RPMI8226 (cell line): ENCODE results near the gene GUSB.
"Not testable (repeated sequence)": the region's sequence is repeated elsewhere in the genome, so short reads cannot be mapped to it uniquely, and the experiment has no call there.

Experiments
- DNase-seq: peaks from one replicate; pipeline ENCODE4 v3.0.0-alpha.2; 2015

GUSB gene

GRCh38 chr7:65974876-65975275, 7.1 kb downstream of the GUSB start:
- no peak for DNase-seq

- DNase-seq: no peak
Measured at GRCh38 chr7:65974191-65974801, 7.7 kb downstream of the GUSB start.

DNA sequence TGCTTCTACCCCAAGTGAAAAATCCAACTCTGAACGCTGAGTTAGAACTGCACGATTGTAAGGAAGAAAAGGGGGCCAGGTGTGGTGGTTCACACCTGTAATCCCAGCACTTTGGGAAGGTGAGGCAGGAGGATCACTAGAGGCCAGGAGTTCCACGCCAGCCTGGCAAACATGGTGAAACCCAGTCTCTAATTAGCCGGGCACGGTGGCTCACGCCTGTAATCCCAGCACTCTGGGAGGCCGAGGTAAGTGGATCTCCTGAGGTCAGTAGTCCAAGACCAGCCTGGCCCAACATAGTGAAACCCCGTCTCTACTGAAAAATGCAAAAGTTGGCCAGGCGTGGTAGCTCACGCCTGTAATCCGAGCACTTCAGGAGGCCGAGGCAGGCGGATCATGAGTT, 9.0 kb downstream of the GUSB start:
- no peak for DNase-seq

DNA sequence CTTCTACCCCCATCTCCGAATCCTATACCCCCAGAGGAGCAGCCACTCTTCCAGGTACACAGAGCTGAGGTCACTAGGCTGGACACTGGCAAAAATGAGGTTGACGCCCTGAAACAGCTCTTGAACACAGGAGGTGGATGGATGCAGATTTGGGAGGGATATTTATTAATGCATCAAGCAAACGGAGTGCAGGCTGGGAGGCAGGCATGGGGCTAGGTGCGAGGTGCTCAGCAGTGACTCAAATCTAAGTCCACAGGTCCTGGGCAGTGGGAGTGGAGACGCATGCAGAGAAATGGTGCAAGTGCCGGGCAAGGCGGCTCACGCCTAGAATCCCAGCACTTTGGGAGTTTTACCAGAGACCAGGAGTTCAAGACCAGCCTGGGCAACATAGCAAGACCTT, 11.0 kb downstream of the GUSB start:
- DNase-seq: no peak

DNA sequence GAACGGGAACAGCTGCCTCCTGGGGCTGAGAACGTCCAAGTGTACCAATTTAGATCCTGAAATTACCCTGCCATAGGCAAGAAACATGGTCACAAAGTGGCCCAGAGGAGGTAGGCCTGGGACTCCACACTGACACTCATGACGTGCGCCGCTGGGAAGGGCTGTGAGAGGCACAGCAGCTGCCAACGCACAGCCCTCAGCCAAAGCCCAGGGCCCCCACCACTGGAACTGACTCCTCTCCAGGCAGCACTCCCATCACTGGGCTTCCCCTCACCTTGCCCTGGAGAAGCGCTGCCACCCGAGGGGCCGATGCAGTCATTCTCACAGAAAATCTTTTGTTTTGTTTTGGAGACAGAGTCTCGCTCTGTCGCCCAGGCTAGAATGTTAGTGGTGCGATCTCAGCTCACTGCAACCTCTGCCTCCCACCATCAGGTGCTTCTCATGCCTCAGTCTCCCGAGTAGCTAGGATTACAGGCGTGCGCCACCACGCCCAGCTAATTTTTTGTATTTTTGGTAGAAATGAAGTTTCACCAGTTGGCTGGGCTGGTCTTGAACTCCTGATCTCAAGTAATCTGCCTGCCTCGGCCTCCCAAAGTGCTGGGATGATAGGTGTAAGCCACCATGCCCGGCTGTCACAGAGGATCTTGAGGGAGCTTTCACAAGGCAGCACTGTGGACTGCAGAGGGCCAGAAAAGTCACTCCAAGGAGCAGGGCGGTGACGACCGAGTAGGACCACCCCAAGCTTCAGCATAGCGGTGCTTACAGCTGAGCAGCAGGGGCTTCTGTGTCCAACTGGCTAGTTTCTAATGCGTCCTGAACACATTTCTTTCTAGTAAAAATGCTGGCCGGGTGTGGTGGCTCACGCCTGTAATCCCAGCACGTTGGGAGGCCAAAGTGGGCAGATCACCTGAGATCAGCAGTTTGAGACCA, 13.5 kb downstream of the GUSB start:
- DNase-seq: no peak

DNA sequence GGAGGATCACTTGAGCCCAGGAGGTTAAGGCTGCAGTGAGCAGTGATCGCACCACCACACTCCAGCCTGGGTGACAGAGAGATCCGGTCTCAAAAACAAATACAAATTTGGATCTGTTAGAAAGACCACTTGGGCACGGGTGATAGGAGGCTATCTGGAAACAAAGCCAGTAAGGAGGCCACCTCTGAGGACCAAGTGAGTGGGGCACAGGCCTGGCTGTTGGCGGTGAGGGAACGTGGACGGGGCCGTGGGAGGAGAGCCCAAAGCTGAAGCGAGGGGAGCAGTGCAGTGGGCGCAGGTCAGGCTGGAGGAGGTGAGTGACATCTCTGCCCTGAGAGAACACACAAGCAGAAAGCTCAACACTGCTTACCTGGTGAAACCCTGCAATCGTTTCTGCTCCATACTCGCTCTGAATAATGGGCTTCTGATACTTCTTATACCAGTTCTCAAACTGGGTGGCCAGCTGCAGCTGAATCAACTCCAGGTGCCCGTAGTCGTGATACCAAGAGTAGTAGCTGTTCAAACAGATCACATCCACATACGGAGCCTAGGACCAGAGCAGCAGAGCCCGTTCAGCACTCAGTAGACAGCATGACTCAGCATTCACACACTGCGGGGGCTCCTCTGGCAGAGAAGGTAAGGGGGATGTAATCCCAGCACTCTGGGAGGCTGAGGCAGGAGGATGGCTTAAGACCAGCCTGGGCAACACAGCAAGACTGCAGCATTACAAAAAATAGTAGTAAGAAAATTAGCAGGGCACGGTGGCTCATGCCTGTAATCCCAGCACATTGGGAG, 14.5 kb downstream of the GUSB start:
- DNase-seq: no peak

DNA sequence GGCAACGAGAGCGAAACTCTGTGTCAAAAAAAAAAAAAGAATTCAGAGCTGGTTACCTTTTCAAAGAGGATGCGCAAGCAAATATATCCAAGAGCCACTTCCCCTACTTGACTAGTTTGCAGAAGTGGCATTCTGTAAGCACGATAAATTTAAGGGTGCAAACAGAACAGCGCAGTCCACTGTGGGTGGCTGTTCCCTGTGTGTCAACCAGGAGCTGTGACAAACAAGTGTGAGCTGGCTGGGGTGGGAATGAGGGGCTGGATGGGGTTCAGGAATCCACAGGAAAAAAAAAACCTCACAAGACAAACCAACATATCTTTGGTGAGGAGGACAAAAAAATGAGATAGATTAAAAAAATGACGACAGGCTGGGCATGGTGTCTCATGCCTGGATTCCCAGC, 15.9 kb downstream of the GUSB start:
- no peak for DNase-seq

DNA sequence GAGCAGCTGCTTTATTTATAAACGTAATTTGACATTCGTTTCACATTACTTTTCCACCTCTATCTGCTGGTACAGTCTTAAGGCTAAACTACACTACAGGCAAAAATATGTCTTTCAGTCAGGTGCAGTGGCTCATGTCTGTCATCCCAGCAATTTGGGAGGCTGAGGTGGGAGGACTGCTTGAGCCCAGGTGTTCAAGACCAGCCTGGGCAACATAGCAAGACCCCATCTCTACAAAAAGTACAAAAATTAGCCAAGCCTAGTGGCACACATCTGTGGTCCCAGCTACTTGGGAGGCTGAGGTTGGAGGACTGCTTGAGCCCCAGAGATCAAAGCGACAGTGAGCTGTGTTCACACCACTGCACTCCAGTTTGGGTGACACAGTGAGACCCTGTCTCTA, 17.3 kb downstream of the GUSB start:
- not testable (repeated sequence) for DNase-seq

DNA sequence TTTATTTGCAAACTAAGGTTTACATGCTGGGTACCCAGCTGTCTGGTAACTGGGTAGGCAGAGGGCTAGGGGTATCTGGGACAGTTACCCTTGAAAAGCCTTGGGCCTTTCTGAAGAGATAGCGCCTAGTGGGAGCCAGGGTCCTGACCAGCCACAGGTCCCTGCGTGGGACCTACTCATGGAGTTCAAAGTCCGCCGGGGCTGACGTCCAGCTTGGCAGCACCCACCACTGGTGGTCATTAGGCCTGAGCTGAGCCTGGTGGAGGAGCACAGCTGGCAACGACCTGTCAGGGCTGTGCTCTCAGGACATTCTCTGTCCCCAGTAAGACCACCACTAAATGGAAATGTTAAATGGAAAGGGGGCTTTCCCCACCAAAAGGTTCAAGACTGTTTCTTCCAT, 20.0 kb downstream of the GUSB start:
- no peak for DNase-seq

GRCh38 chr7:65960351-65961074, 21.5 kb downstream of the GUSB start:
- no peak for DNase-seq

- no peak for DNase-seq
Measured at GRCh38 chr7:65955718-65956117, 26.3 kb downstream of the GUSB start.

DNA sequence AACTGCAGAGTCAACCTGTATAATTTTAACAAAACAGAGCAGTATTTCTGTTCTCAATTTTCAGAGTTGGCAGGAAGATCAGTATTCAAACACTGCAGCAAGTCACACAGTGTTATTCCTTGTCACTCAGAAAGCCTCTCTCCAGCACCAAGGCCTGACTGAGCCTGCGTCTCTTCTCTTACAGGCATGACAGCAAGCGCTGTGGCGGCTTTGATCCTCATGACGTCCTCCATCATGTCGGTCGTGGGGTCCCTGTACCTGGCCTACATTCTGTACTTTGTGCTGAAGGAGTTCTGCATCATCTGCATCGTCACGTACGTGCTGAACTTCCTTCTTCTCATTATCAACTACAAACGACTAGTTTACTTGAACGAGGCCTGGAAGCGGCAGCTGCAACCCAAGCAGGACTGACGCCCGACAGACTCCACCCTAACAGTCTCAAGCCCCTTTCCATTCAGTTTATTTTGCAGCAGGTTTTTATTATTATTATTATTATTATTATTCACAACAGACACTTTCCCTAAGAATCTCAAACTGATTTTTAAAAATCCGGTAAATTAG, 28.0 kb downstream of the GUSB start:
- DNase-seq: no peak

DNA sequence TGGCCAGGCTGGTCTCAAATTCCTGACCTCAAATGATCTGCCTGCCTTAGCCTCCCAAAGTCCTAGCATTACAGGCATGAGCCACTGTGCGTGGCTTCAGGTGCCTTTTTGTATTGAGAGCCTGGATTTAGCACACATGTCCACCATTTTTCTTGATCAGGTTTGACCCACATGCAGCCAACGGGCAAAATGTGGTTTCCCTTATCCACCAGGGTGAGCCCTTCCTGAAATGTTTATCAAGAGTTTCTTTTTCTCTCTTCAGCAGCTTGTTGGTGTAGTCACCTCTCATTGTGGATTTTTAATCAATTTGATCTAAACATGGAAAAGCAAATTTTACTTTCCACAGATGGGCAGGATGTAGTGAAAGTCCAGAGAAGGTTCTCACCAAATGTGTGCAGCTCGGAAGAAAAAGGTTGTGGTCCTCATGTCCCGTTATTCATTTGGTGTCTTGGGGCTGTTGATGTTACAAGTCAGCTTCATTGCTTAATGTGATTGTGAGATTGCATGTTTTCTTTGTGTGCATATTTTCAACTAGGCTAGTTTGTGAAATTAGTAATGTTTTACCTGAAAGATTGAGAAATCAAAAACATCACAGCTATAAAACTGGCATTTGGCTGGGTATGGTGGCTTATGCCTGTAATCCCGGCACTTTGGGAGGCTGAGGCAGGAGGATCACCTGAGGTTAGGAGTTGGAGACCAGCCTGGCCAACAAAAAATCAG, 28.9 kb downstream of the GUSB start:
- DNase-seq: no peak

DNA sequence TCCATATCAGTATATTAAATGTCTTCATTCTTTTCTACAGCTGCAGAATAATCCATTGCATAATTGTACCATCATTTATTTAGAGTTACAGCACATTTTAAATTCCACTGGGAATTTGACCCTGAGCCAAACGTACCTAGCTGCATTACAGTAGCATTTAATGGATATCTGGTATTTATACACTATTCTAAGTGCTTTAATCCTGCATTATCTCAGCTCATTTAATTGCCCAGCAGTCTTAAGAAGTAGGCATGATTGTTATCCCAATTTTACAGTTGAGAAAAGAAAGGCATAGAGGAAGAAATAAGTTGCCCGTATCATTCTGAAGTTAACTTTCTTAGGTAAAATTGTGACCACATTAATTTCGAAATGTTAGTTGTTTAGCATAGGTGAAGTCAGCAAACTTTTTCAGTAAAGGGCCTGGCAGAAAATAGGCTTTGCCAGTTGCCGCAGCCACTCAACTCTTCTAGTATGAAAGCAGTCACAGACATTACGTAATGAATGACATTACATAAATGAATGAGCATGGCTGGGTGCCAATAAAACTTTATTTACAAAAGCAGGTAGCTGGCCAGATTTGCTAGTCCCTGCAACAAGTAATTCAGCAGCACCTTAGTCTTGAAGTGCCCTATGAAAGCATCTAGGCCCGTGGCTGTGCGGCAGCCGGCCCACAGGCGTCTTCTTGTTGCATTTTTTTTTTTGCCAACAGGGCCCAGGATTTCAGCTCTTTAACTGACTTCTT, 30.0 kb downstream of the GUSB start:
- DNase-seq: no peak

DNA sequence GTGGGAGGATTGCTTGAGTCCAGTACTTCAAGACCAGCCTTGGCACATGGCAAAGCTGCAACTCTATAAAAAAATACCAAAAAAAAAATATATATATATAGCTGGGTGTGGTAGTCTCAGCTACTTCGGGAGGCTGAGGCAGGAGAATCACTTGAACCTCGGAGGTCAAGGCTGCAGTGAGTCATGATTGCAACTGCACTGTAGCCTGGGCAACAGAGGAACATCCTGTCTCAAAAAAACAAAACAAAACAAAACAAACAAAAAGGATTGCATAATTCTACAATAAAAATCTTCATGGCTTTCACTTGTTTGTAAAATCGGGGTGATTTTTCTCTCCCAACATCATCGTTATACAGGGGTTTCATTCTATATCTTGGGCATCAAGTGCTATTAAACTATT, 35.1 kb downstream of the GUSB start:
- no peak for DNase-seq

DNA sequence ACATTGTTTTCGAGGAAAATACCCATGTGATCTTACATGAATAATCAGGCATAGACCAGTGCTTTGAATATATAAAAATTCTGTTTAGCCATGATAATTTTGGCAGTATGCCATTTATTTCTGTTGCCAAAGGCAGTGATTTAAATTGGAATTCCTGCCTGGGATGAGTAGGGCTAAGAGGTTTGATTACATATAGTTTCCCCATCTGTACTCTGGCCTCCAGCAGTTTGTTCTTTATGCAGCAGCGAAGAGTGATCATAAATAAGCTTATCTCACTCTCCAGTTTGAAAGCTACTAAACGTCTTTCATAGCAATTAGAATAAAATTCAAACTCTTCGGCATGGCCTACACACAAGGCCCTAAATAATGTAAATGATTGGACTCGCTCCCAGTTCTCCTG, 36.2 kb downstream of the GUSB start:
- not testable (repeated sequence) for DNase-seq

DNA sequence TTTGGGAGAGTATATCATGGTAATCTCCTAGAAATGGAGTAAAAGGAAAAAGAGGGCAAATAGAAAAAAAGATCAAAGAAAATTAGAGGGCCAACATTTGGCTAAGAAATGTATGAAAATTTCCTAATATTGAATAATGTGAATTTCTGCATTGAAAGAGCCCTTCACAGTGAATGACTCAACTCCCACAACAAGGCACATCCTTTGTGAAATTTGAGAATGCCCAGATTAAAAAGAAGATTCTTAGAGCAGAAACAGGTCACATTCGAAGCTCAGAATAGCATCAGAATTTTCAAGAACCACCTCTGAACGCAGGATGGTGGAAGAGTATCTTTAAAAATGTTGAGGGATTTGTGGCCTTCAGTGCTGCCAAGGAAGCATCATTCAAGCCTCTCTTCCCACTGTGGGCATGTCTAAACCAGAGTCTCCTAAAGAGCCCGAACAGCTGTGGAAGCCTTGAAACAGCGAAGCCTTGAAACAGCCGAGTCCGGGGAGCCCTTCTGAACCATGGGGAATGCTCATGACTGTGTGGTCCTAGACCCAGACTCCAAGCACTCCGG, 43.6 kb downstream of the GUSB start:
- DNase-seq: no peak

- no peak for DNase-seq
Measured at GRCh38 chr7:65937296-65937695, 44.7 kb downstream of the GUSB start.

- no peak for DNase-seq
Measured at GRCh38 chr7:65931685-65932084, 50.3 kb downstream of the GUSB start.

DNA sequence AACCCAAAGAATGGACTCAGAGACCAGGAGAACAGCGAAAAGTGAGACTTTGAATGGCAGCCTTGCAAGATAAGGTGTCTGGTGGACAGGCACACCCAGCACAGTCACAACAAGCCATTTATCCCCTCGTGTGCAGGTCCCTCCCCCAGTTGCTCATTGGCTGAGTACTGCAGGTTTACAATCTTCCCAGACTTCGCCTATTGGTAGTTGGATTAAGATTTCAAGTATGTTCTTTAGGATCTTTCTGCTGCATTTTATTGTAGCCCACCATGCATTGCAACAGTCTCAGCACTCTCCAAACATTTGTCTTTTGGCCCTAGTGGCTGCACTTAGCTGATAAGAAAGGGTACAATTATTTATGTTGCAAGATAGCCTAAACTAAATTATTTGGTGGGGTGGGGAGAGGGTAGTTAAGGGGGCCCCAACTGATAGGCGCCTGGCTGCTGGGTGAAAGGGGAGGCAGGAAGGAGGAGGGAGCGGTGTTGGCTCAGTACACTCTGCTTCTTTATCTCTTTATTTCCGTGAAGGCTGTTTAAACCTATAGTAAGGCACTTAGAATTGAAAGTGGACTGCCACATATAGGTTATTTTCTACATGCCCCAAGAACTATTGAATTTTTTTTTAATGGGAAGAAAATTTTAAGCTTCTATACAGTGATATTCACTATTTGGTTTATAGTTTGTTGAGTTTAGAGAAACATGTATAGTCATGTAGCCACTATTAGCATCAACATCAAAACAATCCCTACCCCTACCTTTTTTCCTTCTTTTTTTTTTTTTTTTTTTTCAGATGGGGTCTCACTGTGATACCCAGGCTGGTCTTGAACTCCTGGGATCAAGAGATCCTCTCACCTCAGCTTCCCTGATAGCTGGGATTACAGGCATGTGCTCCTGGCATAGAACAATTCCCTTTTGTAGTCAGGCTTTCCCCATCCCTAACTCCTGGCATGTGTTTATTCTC, 54.2 kb downstream of the GUSB start:
- no peak for DNase-seq
